GM23338 (cell line): Measurements from ENCODE around the gene NAT8L. TPM values are rescaled to one million over a fixed set of nuclear protein-coding genes. Genes with fewer than 3 reads are reported as not detected.

Experiments used
- ATAC-seq: fragments of 200-7000 bp; cut with Tn5 transposase; 3 replicates; pipeline ENCODE4 v1.9.1; 2020
- DNase-seq: peaks from one replicate; pipeline ENCODE4 v3.0.0-alpha.2; 2015; ENCODE audit warnings: low spot score
- H2AFZ ChIP-seq: fragments of 200-600 bp; sonication (generic); 2 replicates; pipeline ENCODE4 v1.8.0; 2016; ENCODE audit warnings: antibody characterized with exemption, mild to moderate bottlenecking, moderate library complexity
- H3F3A ChIP-seq: fragments of 200-600 bp; sonication (generic); replicated peaks from 2 replicates; pipeline ENCODE4 v1.8.0; 2017; ENCODE audit warnings: antibody characterized with exemption, mixed run types, low read depth
- H3K27ac ChIP-seq: fragments of 200-600 bp; sonication (generic); 2 replicates; pipeline ENCODE4 v1.6.1; 2016; ENCODE audit warnings: low read depth
- H3K27me3 ChIP-seq: fragments of 200-600 bp; sonication (generic); 2 replicates; pipeline ENCODE4 v1.8.0; 2016; ENCODE audit warnings: mild to moderate bottlenecking, mixed run types, moderate library complexity; ENCODE audit not compliant: insufficient read depth
- H3K36me3 ChIP-seq: fragments of 200-600 bp; sonication (generic); 2 replicates; pipeline ENCODE4 v1.8.0; 2016; ENCODE audit warnings: mild to moderate bottlenecking; ENCODE audit not compliant: insufficient read depth
- H3K4me1 ChIP-seq: fragments of 200-600 bp; sonication (generic); 2 replicates; pipeline ENCODE4 v1.8.0; 2016; ENCODE audit warnings: mild to moderate bottlenecking, moderate library complexity; ENCODE audit not compliant: insufficient read depth
- H3K4me2 ChIP-seq: fragments of 200-600 bp; sonication (generic); 2 replicates; pipeline ENCODE4 v1.7.1; 2017; ENCODE audit warnings: mixed run types
- H3K4me3 ChIP-seq: fragments of 200-600 bp; sonication (generic); 2 replicates; pipeline ENCODE4 v1.6.1; 2016; ENCODE audit warnings: mixed run types
- H3K79me2 ChIP-seq: fragments of 200-600 bp; sonication (generic); replicated peaks from 2 replicates; pipeline ENCODE4 v1.8.0; 2017; ENCODE audit warnings: mild to moderate bottlenecking; ENCODE audit not compliant: insufficient read depth
- H3K9me2 ChIP-seq: fragments of 200-600 bp; sonication (generic); 2 replicates; pipeline ENCODE4 v1.8.0; 2017; ENCODE audit not compliant: insufficient read depth
- H4K20me1 ChIP-seq: fragments of 200-600 bp; sonication (generic); replicated peaks from 2 replicates; pipeline ENCODE4 v1.8.0; 2017; ENCODE audit warnings: mild to moderate bottlenecking; ENCODE audit not compliant: insufficient read depth
- H3K27ac Mint-ChIP-seq: 2 replicates; pipeline ENCODE4 v1.8.0; 2020; ENCODE audit warnings: inconsistent platforms, mild to moderate bottlenecking, moderate library complexity, mixed read lengths
- H3K27me3 Mint-ChIP-seq: 3 replicates; pipeline ENCODE4 v1.8.0; 2022; ENCODE audit warnings: low read depth, mild to moderate bottlenecking, moderate library complexity, mixed read lengths, inconsistent platforms; ENCODE audit not compliant: insufficient read depth, poor library complexity
- H3K36me3 Mint-ChIP-seq: 3 replicates; pipeline ENCODE4 v1.8.0; 2021; ENCODE audit warnings: low read depth, mild to moderate bottlenecking, inconsistent platforms, moderate library complexity, mixed read lengths
- H3K4me1 Mint-ChIP-seq: 3 replicates; pipeline ENCODE4 v1.8.0; 2020; ENCODE audit warnings: mild to moderate bottlenecking, inconsistent platforms, mixed read lengths
- H3K4me3 Mint-ChIP-seq: 3 replicates; pipeline ENCODE4 v1.8.0; 2021; ENCODE audit warnings: moderate library complexity, mild to moderate bottlenecking, inconsistent platforms, mixed read lengths
- H3K9me3 Mint-ChIP-seq: 3 replicates; pipeline ENCODE4 v1.8.0; 2020; ENCODE audit warnings: moderate library complexity, mild to moderate bottlenecking, inconsistent platforms, mixed read lengths
- CREB1 ChIP-seq: fragments of 250-450 bp; sonication (Bioruptor Pico); IDR thresholded peaks from 2 replicates; pipeline ENCODE4 v1.5.0; 2020; ENCODE audit warnings: low read depth, mild to moderate bottlenecking, moderate library complexity
- CTCF ChIP-seq, 2 experiments: fragments of 200-600 bp in 1 of 2; sonication (generic) in 1 of 2; conservative IDR thresholded peaks; 2 replicates each; pipeline versions ENCODE4 v1.5.1 to v1.6.1; 2016 to 2017; ENCODE audit warnings: antibody characterized with exemption in 2 of 2, low read depth in 2 of 2, mild to moderate bottlenecking in 2 of 2, moderate library complexity in 1 of 2
- ETS1 ChIP-seq: IDR thresholded peaks from 2 replicates; pipeline ENCODE4 v1.6.1; 2016; ENCODE audit warnings: antibody characterized with exemption
- EZH2 ChIP-seq: fragments of 200-600 bp; sonication (generic); IDR thresholded peaks from one replicate; pipeline ENCODE4 v1.8.0; 2017; ENCODE audit warnings: antibody characterized with exemption, mild to moderate bottlenecking, low read depth; ENCODE audit not compliant: unreplicated experiment
- EZH2phosphoT487 ChIP-seq: fragments of 200-600 bp; sonication (generic); IDR thresholded peaks from one replicate; pipeline ENCODE4 v1.8.1; 2018; ENCODE audit warnings: antibody characterized with exemption; ENCODE audit not compliant: unreplicated experiment
- JUNB ChIP-seq: IDR thresholded peaks from one replicate; pipeline ENCODE4 v1.6.1; 2016; ENCODE audit warnings: antibody characterized with exemption; ENCODE audit not compliant: unreplicated experiment
- NANOG ChIP-seq: IDR thresholded peaks from 2 replicates; pipeline ENCODE4 v1.6.1; 2016; ENCODE audit warnings: antibody characterized with exemption, borderline replicate concordance
- POLR2AphosphoS5 ChIP-seq: IDR thresholded peaks from 2 replicates; pipeline ENCODE4 v1.6.1; 2016; ENCODE audit warnings: antibody characterized with exemption, low read depth
- STAT1 ChIP-seq: IDR thresholded peaks from one replicate; pipeline ENCODE4 v1.6.1; 2016; ENCODE audit warnings: antibody characterized with exemption; ENCODE audit not compliant: unreplicated experiment
- ZNF331 ChIP-seq: fragments of 250-450 bp; sonication (Bioruptor Pico); IDR thresholded peaks from 2 replicates; pipeline ENCODE4 v1.5.0; 2020; ENCODE audit warnings: low read depth, mild to moderate bottlenecking, moderate library complexity
- ZNF462 ChIP-seq: fragments of 250-450 bp; sonication (Bioruptor Pico); IDR thresholded peaks from 2 replicates; pipeline ENCODE4 v1.5.0; 2020; ENCODE audit warnings: mild to moderate bottlenecking, moderate library complexity
- polyA plus RNA-seq: library from polyadenylated mRNA; unstranded; fragments of >200 nt; fragmentation: Nextera tagmentation; extraction: Ambion mirVana; gene quantifications from 2 replicates; pipeline ENCODE4 v1.2.1, GENCODE V29; 2016
- total RNA-seq: library from RNA; depleted of rRNA; stranded (reverse); fragments of >200 nt; shearing (Covaris generic); gene quantifications from 2 replicates; pipeline ENCODE4 v1.2.3, GENCODE V29; 2014

Gene NAT8L
- total and polyA plus RNA-seq, 2 experiments from 2014 or later, result 1.6 to 9.7 TPM

- TF ChIP-seq ETS1, result no peak
- TF ChIP-seq CTCF (conservative IDR thresholded peaks at IDR 0.05; ENCODE audit: low read depth in 2 of 2), result no peak
These were observed 17.9 kb downstream of the NAT8L start (continued) for GRCh38 chr4:2076908-2077536.

- Histone ChIP-seq H3K9me2 (no peaks in the 10 kb centered on the region), H3F3A (no peaks in the 10 kb centered on the region), H3K27ac (no peak overlapping the region), H3K4me3 (no peak overlapping the region), H4K20me1 (no peaks in the 10 kb centered on the region), H3K36me3 (no peaks in the 10 kb centered on the region), H3K4me1 (no peaks in the 10 kb centered on the region), H3K79me2 (no peaks in the 10 kb centered on the region), H3K4me2 (no peak overlapping the region), H2AFZ (no peak overlapping the region), H3K27me3 (no peaks in the 10 kb centered on the region)
- Mint-ChIP-seq H3K36me3 (no peaks in the 10 kb centered on the region; the same call in 2 of the 3 replicates), H3K4me1 (no peaks in the 10 kb centered on the region), H3K27me3 (peaks cover 6% of the 10 kb centered on the region), H3K4me3 (no peak overlapping the region), H3K9me3 (no peaks in the 10 kb centered on the region), H3K27ac (no peak overlapping the region)
- DNase-seq (no peak), ATAC-seq (no peak)
- TF ChIP-seq CREB1 (CRISPR knock-in tag), result no peak
- no peak for TF ChIP-seq JUNB
- no peak for TF ChIP-seq STAT1
- TF ChIP-seq EZH2phosphoT487, result no peak
- TF ChIP-seq ETS1, result no peak
- TF ChIP-seq POLR2AphosphoS5, result no peak
- TF ChIP-seq NANOG, result no peak
- TF ChIP-seq ZNF331 (CRISPR knock-in tag), result no peak
- TF ChIP-seq EZH2, result no peak
- TF ChIP-seq ZNF462 (CRISPR knock-in tag), result no peak
These were observed 18.7 kb downstream of the NAT8L start for GRCh38 chr4:2077537-2078460.
